ENCODE measurements around the gene PAX3. TPM values are rescaled to one million over a fixed set of nuclear protein-coding genes. Genes with fewer than 3 reads are reported as not detected.

Gene PAX3
- total and polyA plus RNA-seq, 9 donors, result 0.19 to 2.2 (median 0.45) TPM

- no peak for DNase-seq
- Histone ChIP-seq H3K4me3 (ENCODE audit: low read length) (no peak overlapping the region), H3K27ac (ENCODE audit: low read length) (no peak overlapping the region), H3K9me3 (replicated peaks; ENCODE audit: control insufficient read depth, low read depth, low read length) (no peaks in the 10 kb centered on the region), H3K27me3 (ENCODE audit: control insufficient read depth, insufficient read depth, low read length) (peaks cover 86% of the 10 kb centered on the region), H3K36me3 (ENCODE audit: control insufficient read depth, insufficient read depth, low read length) (no peaks in the 10 kb centered on the region), H3K4me1 (ENCODE audit: control insufficient read depth, insufficient read depth, low read length) (peaks cover 24% of the 10 kb centered on the region)
- WGBS (ENCODE audit: insufficient coverage), result 4% methylated on average over 8 of the region's 11 CpGs
These were observed 12.0 kb upstream of the PAX3 start for GRCh38 chr2:222310747-222311318.

GRCh38 chr2:222309766-222310165, 11.0 kb upstream of the PAX3 start:
- Histone ChIP-seq H3K27ac (ENCODE audit: low read length) (no peak overlapping the region), H3K36me3 (ENCODE audit: control insufficient read depth, insufficient read depth, low read length) (no peaks in the 10 kb centered on the region), H3K4me3 (ENCODE audit: low read length) (no peak overlapping the region), H3K4me1 (ENCODE audit: control insufficient read depth, insufficient read depth, low read length) (peaks cover 34% of the 10 kb centered on the region), H3K9me3 (replicated peaks; ENCODE audit: control insufficient read depth, low read depth, low read length) (no peaks in the 10 kb centered on the region), H3K27me3 (ENCODE audit: control insufficient read depth, insufficient read depth, low read length) (peaks cover 89% of the 10 kb centered on the region)
- DNase-seq, result no peak
- no CpG with 5 or more reads among the region's 2 CpGs for WGBS (ENCODE audit: insufficient coverage)

DNA sequence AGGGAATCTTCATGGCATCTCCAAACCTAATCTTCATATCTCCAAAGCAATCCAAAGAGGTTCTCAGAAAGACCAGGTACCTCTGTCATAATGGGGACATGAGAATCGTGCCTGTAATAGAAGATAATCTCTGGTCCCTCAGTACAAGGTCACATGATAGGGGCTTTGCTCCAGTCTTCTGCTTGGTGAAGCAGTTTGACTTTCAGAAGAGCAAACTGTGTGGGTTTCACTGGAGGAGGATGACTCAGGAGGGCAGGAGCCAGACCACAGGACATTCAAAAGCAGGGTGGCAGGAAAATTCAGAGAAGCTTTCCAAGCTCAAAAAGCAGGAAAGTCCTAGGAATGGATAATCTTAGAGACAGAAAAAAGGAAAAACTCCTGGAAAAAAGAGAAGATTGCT, 10.6 kb upstream of the PAX3 start:
- no peak for DNase-seq
- Histone ChIP-seq H3K4me3 (ENCODE audit: low read length) (no peak overlapping the region), H3K9me3 (replicated peaks; ENCODE audit: control insufficient read depth, low read depth, low read length) (no peaks in the 10 kb centered on the region), H3K27me3 (ENCODE audit: control insufficient read depth, insufficient read depth, low read length) (peaks cover 91% of the 10 kb centered on the region), H3K36me3 (ENCODE audit: control insufficient read depth, insufficient read depth, low read length) (no peaks in the 10 kb centered on the region), H3K4me1 (ENCODE audit: control insufficient read depth, insufficient read depth, low read length) (peaks cover 37% of the 10 kb centered on the region), H3K27ac (ENCODE audit: low read length) (no peak overlapping the region)
- WGBS (ENCODE audit: insufficient coverage), result 13% methylated on average over 1 of the region's 1 CpG

- H3K9me3 ChIP-seq (replicated peaks; ENCODE audit: control insufficient read depth, low read depth, low read length), result no peaks in the 10 kb centered on the region
- no peaks in the 10 kb centered on the region for H3K36me3 ChIP-seq (ENCODE audit: control insufficient read depth, insufficient read depth, low read length)
- H3K27me3 ChIP-seq (ENCODE audit: control insufficient read depth, insufficient read depth, low read length), result peaks cover 99% of the 10 kb centered on the region
- H3K4me3 ChIP-seq (ENCODE audit: low read length), result no peak overlapping the region
- H3K27ac ChIP-seq (ENCODE audit: low read length), result no peak overlapping the region
- WGBS (ENCODE audit: insufficient coverage), result no CpG with 5 or more reads among the region's 11 CpGs
- no peak for DNase-seq
- H3K4me1 ChIP-seq (ENCODE audit: control insufficient read depth, insufficient read depth, low read length), result peaks cover 37% of the 10 kb centered on the region
These were observed 9.4 kb upstream of the PAX3 start for GRCh38 chr2:222307978-222308730.

GRCh38 chr2:222307143-222307756, 8.5 kb upstream of the PAX3 start:
- WGBS (ENCODE audit: insufficient coverage), result 2% methylated on average over 27 of the region's 34 CpGs
- H3K4me1 ChIP-seq (ENCODE audit: control insufficient read depth, insufficient read depth, low read length), result peaks cover 30% of the 10 kb centered on the region
- H3K4me3 ChIP-seq (ENCODE audit: low read length), result no peak overlapping the region

GRCh38 chr2:222306393-222307142, 7.8 kb upstream of the PAX3 start:
- DNase-seq, result no peak
- H3K27me3 ChIP-seq (ENCODE audit: control insufficient read depth, insufficient read depth, low read length), result peaks cover 99% of the 10 kb centered on the region
- 3% methylated on average over 23 of the region's 27 CpGs for WGBS (ENCODE audit: insufficient coverage)
- peaks cover 24% of the 10 kb centered on the region for H3K4me1 ChIP-seq (ENCODE audit: control insufficient read depth, insufficient read depth, low read length)
- no peak overlapping the region for H3K27ac ChIP-seq (ENCODE audit: low read length)
- H3K4me3 ChIP-seq (ENCODE audit: low read length), result peak overlapping the region; percentile 50
- H3K36me3 ChIP-seq (ENCODE audit: control insufficient read depth, insufficient read depth, low read length), result no peaks in the 10 kb centered on the region
- no peaks in the 10 kb centered on the region for H3K9me3 ChIP-seq (replicated peaks; ENCODE audit: control insufficient read depth, low read depth, low read length)

More at GRCh38 chr2:222307143-222307756, 8.5 kb upstream of the PAX3 start:
- Histone ChIP-seq H3K27ac (ENCODE audit: low read length) (no peak overlapping the region), H3K36me3 (ENCODE audit: control insufficient read depth, insufficient read depth, low read length) (no peaks in the 10 kb centered on the region), H3K27me3 (ENCODE audit: control insufficient read depth, insufficient read depth, low read length) (peaks cover 99% of the 10 kb centered on the region), H3K9me3 (replicated peaks; ENCODE audit: control insufficient read depth, low read depth, low read length) (no peaks in the 10 kb centered on the region)
- DNase-seq, result no peak

GRCh38 chr2:222305516-222306392, 7.0 kb upstream of the PAX3 start:
- Histone ChIP-seq H3K4me1 (ENCODE audit: control insufficient read depth, insufficient read depth, low read length) (peaks cover 23% of the 10 kb centered on the region), H3K27me3 (ENCODE audit: control insufficient read depth, insufficient read depth, low read length) (peaks cover 99% of the 10 kb centered on the region), H3K9me3 (replicated peaks; ENCODE audit: control insufficient read depth, low read depth, low read length) (no peaks in the 10 kb centered on the region), H3K27ac (ENCODE audit: low read length) (no peak overlapping the region), H3K4me3 (ENCODE audit: low read length) (peak overlapping the region; percentile 50), H3K36me3 (ENCODE audit: control insufficient read depth, insufficient read depth, low read length) (no peaks in the 10 kb centered on the region)
- DNase-seq, result no peak
- WGBS (ENCODE audit: insufficient coverage), result 1% methylated on average over 59 of the region's 66 CpGs

DNA sequence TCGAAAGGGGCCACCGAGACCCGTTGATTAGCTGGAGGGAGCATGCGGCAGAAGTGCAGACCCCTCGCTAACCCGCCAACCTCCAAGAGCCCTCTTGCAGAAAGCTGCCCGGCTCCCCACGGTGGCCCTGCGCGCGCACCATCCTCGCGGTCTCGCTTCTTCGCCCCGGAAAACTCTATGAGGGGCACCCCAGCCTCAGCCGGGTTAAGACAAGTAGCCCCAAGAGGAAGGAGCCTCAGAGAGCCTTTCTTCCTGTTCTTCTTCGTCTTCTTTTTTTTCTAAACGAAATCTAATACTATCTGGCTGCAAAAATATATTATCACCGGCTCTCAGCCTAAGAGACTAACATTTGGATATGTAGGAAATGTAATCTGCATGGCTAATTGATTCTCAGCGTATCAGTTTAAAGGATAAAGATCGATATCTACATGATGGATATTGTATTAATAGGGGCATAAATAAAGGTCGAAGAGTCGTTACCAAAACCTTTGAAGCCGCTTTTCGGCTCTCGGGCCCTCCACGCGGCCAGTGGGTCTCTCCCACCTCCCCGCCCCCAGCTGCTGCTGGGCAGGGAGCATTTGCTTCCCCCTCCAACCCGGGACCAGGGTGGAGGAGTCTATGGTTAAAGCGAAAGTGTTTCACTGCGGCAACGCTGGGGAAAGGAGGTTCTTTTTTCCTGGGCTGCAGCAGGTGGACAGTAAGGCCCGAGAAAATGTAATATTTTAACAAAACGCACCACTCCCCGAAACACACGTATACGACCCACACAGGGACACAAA, 6.1 kb upstream of the PAX3 start:
- H3K27me3 ChIP-seq (ENCODE audit: control insufficient read depth, insufficient read depth, low read length), result peaks cover 99% of the 10 kb centered on the region
- H3K36me3 ChIP-seq (ENCODE audit: control insufficient read depth, insufficient read depth, low read length), result no peaks in the 10 kb centered on the region
- peak overlapping the region; percentile 50 for H3K4me3 ChIP-seq (ENCODE audit: low read length)
- H3K4me1 ChIP-seq (ENCODE audit: control insufficient read depth, insufficient read depth, low read length), result peaks cover 23% of the 10 kb centered on the region
- DNase-seq, result no peak
- no peak overlapping the region for H3K27ac ChIP-seq (ENCODE audit: low read length)
- whole genome bisulfite sequencing (ENCODE audit: insufficient coverage), result 5% methylated on average over 21 of the region's 39 CpGs
- no peaks in the 10 kb centered on the region for H3K9me3 ChIP-seq (replicated peaks; ENCODE audit: control insufficient read depth, low read depth, low read length)

Measured in muscle of leg (tissue), 11 donors.